ENCODE data around the gene SLC31A1.
"Not testable (repeated sequence)": the region's sequence is repeated elsewhere in the genome, so short reads cannot be mapped to it uniquely, and the experiment has no call there.

The SLC31A1 gene

DNA sequence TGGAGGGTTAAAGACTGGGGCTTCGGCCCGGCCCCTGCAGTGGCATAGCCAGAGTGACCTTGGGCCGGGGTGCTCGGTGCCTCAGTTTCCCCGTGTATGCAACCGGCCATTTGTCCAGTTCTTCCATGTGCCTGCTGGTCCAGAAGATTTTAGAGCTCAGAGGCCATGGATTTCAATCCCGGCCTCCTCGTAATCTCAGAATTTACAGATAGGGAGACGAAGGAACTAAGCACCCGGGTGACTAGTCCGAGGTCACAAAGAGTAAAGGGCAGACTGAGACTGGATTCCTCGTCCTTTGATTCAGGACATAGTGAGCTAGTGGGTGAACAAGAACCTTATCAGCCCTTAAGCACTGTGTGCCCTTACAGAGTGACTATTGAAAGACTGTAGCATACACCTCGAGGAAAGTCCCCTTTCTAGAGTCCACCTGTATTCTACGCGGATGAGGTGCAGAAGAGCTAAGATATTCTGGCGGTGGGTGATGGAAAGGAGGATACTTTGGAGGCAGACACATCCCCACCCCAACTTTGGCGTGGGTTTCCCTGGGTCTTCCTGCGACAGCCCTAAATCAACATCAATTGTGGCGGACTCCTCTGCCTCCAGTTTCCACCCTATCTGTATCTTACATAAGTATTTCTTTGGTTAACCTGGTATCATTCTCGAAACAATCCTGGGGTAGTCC, 597 bp downstream of the SLC31A1 start:
- no peak for DNase-seq

DNA sequence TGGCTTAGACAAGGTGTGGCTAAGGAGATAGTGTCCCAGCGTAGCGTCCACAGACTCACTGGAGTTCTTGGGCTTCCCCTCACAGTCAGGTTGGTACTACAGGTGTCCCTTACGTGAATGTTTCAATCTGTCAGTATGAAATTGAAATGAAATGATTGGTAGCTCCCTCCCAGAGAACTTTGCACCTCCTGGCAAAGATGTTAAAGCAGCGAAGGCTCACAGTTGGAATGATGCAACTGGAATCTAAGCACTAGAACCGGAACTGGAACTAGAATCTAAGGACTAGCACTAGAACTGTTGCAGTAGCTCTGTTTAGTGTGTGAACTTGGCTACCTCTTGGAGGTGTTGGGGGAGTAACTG, 1.1 kb downstream of the SLC31A1 start:
- no peak for DNase-seq

- no peak for DNase-seq
Measured at GRCh38 chr9:113223963-113224362, 2.6 kb downstream of the SLC31A1 start.

DNA sequence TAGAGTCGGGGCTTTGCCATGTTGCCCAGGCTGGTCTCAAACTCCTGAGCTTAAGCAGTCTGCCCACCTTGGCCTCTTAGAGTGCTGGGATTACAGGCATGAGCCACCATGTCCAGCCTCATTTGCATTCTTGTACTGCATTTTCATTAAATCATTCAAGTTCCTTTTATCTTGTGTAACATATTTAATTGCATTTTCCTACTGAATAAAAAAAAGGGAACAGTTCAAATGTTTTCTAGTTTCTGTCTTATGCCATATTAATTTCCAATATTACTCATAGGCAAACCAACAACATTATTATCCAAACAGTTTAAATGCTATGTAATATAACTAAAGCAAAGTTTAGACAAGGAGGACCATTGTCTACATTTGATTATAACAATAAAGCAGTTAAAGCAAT, 6.1 kb downstream of the SLC31A1 start:
- DNase-seq: no peak

DNA sequence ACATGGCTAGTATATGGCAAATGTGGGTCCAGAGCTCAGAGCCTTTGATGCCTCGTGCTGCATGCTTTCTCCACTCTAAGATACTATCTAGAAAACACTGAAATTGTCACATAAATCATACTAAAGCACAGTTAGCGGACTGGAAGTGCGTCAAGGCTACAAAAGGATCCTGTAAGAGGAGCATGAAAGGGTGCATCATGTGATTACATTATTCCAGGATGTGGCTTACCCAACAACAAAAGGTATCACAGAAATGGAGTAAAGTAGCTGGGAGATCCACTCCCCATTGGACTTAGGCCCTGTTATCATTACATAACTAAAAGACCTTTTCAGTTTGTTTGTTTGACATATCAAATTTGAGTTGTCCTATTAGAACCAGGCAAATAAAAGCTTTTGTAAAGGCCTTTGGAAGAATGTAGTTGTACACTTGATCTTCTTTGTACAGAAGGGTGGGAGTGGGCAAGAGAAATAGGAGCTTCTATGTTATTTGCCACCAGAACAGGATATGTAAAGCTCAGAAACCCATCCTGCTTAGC, 6.9 kb downstream of the SLC31A1 start:
- DNase-seq: no peak

- no peak for DNase-seq
Measured at GRCh38 chr9:113231701-113232100, 10.4 kb downstream of the SLC31A1 start.

DNA sequence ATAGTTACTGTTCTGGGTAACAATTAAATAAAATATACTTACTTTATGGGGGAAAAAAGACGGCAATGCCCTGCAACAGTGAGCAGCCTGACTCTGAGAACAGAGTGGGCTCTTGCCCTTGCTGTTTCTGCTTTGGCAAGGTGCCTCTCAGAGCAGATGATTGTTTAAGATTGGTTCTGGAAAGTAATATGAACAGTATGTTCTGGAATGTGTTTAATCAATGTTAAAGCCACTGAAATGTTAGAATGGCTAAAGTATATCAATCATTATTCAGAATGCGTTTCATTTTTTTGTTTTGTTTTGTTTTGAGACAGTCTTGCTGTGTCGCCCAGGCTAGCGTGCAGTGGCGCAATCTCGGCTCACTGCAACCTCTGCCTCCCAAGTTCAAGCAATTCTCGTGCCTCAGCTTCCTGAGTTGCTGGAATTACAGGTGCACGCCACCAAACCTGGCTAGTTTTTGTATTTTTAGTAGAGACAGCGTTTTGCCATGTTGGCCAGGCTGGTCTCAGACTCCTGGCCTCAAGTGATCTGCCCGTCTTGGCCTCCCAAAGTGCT, 14.4 kb downstream of the SLC31A1 start:
- not testable (repeated sequence) for DNase-seq

DNA sequence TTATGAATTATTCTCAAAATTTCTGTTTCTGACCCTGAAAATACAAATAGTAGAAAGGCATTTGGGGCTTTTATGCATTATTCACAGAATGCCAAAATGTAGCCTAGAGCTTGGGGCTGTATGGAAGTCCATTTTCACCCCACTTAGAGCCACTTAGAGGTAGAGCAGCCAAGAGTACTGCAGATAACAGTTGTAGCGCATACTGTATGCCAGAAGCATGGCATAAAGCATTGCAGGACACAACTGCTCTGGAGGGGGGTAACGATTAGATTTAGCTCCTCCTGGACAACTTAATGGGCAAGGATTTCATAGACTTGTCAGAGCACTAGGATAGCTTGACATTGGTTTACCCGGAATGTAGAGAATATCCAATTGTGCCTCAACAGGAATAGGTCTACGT, 15.7 kb downstream of the SLC31A1 start:
- no peak for DNase-seq

DNA sequence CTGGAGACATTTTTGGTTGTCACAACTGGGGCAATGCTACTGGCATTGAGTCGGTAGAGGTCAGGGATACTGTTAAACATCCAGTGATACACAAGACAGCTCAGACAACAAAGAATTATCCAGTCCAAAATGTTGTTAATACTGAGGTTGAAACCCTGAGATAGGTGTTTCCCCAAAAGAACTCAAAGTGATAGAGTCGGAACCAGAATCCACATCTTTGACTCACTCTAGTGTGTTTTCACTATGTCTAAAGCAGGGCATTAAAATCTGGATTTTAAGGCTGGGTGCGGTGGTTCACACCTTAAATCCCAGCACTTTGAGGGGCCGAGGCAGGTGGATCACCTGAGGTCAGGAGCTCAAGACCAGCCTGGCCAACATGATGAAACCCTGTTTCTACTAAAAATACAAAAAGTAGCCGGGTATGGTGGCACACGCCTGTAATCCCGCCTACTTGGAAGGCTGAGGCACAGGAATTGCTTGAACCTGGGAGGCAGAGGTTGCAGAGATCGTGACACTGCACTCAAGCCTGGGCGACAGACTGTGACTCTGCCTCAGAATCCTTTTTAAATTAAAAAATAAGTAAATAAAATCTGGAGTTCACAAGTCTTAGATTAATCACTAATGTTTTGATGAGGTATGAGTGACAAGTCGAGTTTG, 17.0 kb downstream of the SLC31A1 start:
- no peak for DNase-seq

DNA sequence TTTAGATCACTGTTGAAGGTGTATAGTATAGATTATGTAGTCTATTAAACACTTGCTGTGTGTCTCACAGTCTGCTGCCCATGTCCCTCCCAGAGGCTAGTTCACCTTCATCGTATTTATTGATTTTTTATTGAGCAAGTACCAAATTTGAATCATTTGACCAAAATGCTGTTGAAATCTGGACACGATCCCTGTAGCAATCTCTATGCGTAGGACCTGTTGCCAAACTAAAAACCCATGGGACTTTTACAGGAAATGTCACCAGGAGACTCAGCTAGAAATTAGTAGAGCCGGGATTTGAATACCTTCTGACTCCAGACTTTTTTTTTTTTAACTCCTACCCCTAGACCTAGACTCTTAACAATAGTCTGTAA, 17.5 kb downstream of the SLC31A1 start:
- no peak for DNase-seq

DNA sequence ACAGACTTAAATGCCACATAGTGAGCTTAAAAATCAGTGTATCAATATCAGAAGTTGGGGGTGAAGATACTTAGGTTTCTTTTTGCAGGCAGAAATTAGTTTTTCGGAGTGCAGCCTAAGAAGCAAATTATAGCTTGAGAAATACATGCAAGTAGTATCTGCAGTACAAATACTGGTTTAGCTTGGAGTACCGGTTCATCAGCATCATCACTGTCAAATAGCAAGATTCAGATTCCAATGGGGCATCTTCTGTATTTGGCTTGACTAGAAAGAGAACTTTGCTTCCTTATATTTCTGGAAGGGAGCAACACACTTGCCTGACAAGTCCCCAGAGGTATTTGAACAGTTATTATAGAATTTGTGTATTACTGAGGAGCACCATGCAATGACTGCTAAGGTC, 19.8 kb downstream of the SLC31A1 start:
- no peak for DNase-seq

- DNase-seq: no peak
Measured at GRCh38 chr9:113244556-113244955, 23.2 kb downstream of the SLC31A1 start.

GRCh38 chr9:113245894-113246293, 24.6 kb downstream of the SLC31A1 start:
- no peak for DNase-seq

- DNase-seq: no peak
Measured at GRCh38 chr9:113246928-113247327, 25.6 kb downstream of the SLC31A1 start.

GRCh38 chr9:113247640-113248039, 26.3 kb downstream of the SLC31A1 start:
- no peak for DNase-seq

DNA sequence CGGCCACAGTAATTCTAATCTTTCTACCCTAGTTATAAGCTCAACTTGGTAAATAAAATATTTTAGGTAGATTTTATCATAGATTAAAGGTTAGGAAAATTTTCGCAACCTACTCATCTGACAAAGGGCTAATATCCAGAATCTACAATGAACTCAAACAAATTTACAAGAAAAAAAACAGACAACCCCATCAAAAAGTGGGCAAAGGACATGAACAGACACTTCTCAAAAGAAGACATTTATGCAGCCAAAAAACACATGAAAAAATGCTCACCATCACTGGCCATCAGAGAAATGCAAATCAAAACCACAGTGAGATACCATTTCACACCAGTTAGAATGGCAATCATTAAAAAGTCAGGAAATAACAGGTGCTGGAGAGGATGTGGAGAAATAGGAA, 28.3 kb downstream of the SLC31A1 start:
- DNase-seq: not testable (repeated sequence)

DNA sequence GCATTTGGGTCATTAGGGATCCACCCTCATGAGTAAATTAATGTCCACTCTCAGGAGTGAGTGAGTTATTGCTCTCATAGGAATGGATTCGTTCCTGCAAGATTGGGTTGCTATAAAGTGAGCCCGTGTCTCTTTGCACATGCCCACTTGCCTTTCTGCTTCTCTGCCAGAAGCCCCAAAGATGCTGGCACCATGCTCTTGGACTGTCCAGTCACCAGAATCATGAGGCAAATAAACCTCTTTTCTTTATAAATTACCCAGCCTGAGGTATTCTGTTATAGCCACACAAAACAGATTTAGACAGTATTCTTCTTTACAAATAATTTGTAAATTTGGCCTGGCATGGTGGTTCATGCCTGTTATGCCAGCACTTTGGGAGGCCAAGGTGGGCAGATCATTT, 29.5 kb downstream of the SLC31A1 start:
- DNase-seq: no peak

GRCh38 chr9:113254991-113255390, 33.6 kb downstream of the SLC31A1 start:
- no peak for DNase-seq

- DNase-seq: no peak
Measured at GRCh38 chr9:113255438-113255837, 34.1 kb downstream of the SLC31A1 start.

DNA sequence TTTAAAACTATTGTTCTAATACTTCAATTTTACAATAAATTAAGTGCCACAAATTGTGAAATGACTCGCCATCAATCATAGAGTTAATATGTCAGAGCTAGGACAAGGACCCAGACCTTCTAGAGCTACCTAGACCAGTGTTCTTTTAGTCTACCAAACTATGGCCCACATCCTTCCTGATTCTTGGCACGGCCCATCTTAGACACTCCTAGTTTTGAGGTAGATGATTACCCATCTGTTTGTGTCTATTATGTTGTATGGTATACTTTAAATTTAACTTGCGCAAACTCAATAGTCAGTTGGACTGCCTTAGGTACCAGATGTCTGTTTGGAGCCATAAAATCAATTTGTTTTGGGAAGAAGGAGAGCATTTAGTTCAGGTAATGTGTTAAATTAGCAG, 36.5 kb downstream of the SLC31A1 start:
- DNase-seq: no peak

DNA sequence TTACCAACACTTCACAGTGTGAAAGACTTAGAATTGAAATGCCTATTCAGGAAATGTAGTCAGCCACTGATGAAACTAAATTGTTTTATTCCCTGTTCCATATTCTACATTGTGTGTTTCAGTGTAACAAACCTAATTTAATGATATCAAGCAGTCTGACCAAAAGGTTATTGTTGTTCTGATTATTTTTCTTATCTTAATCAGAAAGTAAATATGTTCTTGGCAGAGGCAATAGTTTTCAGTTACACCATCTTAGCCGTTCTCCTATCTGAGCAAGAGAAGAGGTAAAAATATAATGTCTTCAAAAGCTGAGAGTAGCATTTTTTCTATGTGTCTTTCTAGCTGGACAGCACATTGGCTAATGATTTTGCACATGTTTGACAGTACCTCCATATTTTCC, 36.9 kb downstream of the SLC31A1 start:
- DNase-seq: no peak

GRCh38 chr9:113261917-113262671, 40.8 kb downstream of the SLC31A1 start:
- no peak for DNase-seq

- DNase-seq: no peak
Measured at GRCh38 chr9:113266174-113266573, 44.8 kb downstream of the SLC31A1 start.
